ENCODE measurements around the gene EEPD1. TPM values are rescaled to one million over a fixed set of nuclear protein-coding genes. Genes with fewer than 3 reads are reported as not detected.

EEPD1 gene
- polyA plus RNA-seq, 2 donors, result 5.5 to 14.5 TPM

- H3K27ac ChIP-seq (ENCODE audit: low read depth in 2 of 2, low read length in 1 of 2), result peak overlapping the region; percentile 58 to 77
- 14 to 19% methylated on average over 18 of the region's 18 CpGs for WGBS, 2 donors
- H3K4me1 ChIP-seq (ENCODE audit: control insufficient read depth in 2 of 2, insufficient read depth in 2 of 2, low read length in 1 of 2), result peaks cover 5 to 6% of the 10 kb centered on the region in 2 donors
- H3K9me3 ChIP-seq (ENCODE audit: control insufficient read depth in 2 of 2, insufficient read depth in 1 of 2, low read depth in 1 of 2, low read length in 1 of 2), result no peaks in the 10 kb centered on the region
- H3K4me3 ChIP-seq (ENCODE audit: low read depth in 1 of 2, low read length in 2 of 2), result no peak overlapping the region
- H3K27me3 ChIP-seq (ENCODE audit: control insufficient read depth in 1 of 2, insufficient read depth in 2 of 2, low read length in 2 of 2), result no peaks in the 10 kb centered on the region
- peaks cover 0 to 2% of the 10 kb centered on the region in 2 donors for H3K36me3 ChIP-seq (ENCODE audit: control insufficient read depth in 2 of 2, insufficient read depth in 2 of 2, low read length in 1 of 2)
Measured at GRCh38 chr7:36280840-36281812, 128.1 kb downstream of the EEPD1 start.

GRCh38 chr7:36281945-36282717 is 129.1 kb downstream of the EEPD1 start:
- no peaks in the 10 kb centered on the region for H3K9me3 ChIP-seq (ENCODE audit: control insufficient read depth in 2 of 2, insufficient read depth in 1 of 2, low read depth in 1 of 2, low read length in 1 of 2)
- WGBS, 2 donors, result 86 to 89% methylated on average over 10 of the region's 10 CpGs
- no peaks in the 10 kb centered on the region for H3K27me3 ChIP-seq (ENCODE audit: control insufficient read depth in 1 of 2, insufficient read depth in 2 of 2, low read length in 2 of 2)
- H3K27ac ChIP-seq (ENCODE audit: low read depth in 2 of 2, low read length in 1 of 2), result no peak overlapping the region
- peaks cover 0 to 2% of the 10 kb centered on the region in 2 donors for H3K36me3 ChIP-seq (ENCODE audit: control insufficient read depth in 2 of 2, insufficient read depth in 2 of 2, low read length in 1 of 2)
- H3K4me1 ChIP-seq (ENCODE audit: control insufficient read depth in 2 of 2, insufficient read depth in 2 of 2, low read length in 1 of 2), result peaks cover 5 to 11% of the 10 kb centered on the region in 2 donors
- no peak overlapping the region for H3K4me3 ChIP-seq (ENCODE audit: low read depth in 1 of 2, low read length in 2 of 2)

GRCh38 chr7:36283181-36283580 is 130.1 kb downstream of the EEPD1 start:
- peaks cover 0 to 2% of the 10 kb centered on the region in 2 donors for H3K36me3 ChIP-seq (ENCODE audit: control insufficient read depth in 2 of 2, insufficient read depth in 2 of 2, low read length in 1 of 2)
- no peak overlapping the region for H3K4me3 ChIP-seq (ENCODE audit: low read depth in 1 of 2, low read length in 2 of 2)
- H3K9me3 ChIP-seq (ENCODE audit: control insufficient read depth in 2 of 2, insufficient read depth in 1 of 2, low read depth in 1 of 2, low read length in 1 of 2), result no peaks in the 10 kb centered on the region
- H3K4me1 ChIP-seq (ENCODE audit: control insufficient read depth in 2 of 2, insufficient read depth in 2 of 2, low read length in 1 of 2), result peaks cover 3 to 12% of the 10 kb centered on the region in 2 donors
- 78 to 89% methylated on average over 9 of the region's 9 CpGs for WGBS, 2 donors
- no peak overlapping the region for H3K27ac ChIP-seq (ENCODE audit: low read depth in 2 of 2, low read length in 1 of 2)
- no peaks in the 10 kb centered on the region for H3K27me3 ChIP-seq (ENCODE audit: control insufficient read depth in 1 of 2, insufficient read depth in 2 of 2, low read length in 2 of 2)

DNA sequence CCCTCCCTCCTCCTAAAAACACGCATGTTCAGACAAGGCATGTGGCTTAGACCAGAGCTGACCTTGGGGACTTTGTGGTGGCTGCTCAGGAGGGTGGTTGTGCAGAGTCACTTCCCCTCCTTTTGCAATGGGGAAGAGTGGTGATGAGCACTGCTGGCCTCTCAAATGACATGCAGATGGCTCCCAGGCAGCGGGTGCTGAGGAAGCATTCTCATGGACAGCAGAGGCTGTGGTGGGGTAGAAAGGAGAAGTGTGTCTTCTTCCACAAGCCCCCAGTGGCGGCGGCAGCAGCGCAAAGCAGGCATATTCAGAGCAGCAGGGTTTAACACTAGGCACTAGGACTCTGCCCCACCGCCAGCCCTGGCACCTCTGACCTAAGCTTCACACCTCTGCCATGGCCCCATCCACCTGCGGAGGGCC is 130.7 kb downstream of the EEPD1 start:
- H3K4me1 ChIP-seq (ENCODE audit: control insufficient read depth in 2 of 2, insufficient read depth in 2 of 2, low read length in 1 of 2), result peaks cover 3 to 12% of the 10 kb centered on the region in 2 donors
- no peak overlapping the region for H3K4me3 ChIP-seq (ENCODE audit: low read depth in 1 of 2, low read length in 2 of 2)
- peaks cover 0 to 2% of the 10 kb centered on the region in 2 donors for H3K36me3 ChIP-seq (ENCODE audit: control insufficient read depth in 2 of 2, insufficient read depth in 2 of 2, low read length in 1 of 2)
- no peaks in the 10 kb centered on the region for H3K27me3 ChIP-seq (ENCODE audit: control insufficient read depth in 1 of 2, insufficient read depth in 2 of 2, low read length in 2 of 2)
- WGBS, 2 donors, result 88 to 91% methylated on average over 7 of the region's 7 CpGs
- no peak overlapping the region for H3K27ac ChIP-seq (ENCODE audit: low read depth in 2 of 2, low read length in 1 of 2)
- no peaks in the 10 kb centered on the region for H3K9me3 ChIP-seq (ENCODE audit: control insufficient read depth in 2 of 2, insufficient read depth in 1 of 2, low read depth in 1 of 2, low read length in 1 of 2)

GRCh38 chr7:36284456-36285090 is 131.5 kb downstream of the EEPD1 start:
- 89 to 91% methylated on average over 19 of the region's 19 CpGs for WGBS, 2 donors
- H3K4me1 ChIP-seq (ENCODE audit: control insufficient read depth in 2 of 2, insufficient read depth in 2 of 2, low read length in 1 of 2), result peaks cover 3 to 12% of the 10 kb centered on the region in 2 donors
- no peak overlapping the region for H3K27ac ChIP-seq (ENCODE audit: low read depth in 2 of 2, low read length in 1 of 2)
- no peaks in the 10 kb centered on the region for H3K9me3 ChIP-seq (ENCODE audit: control insufficient read depth in 2 of 2, insufficient read depth in 1 of 2, low read depth in 1 of 2, low read length in 1 of 2)
- no peaks in the 10 kb centered on the region for H3K27me3 ChIP-seq (ENCODE audit: control insufficient read depth in 1 of 2, insufficient read depth in 2 of 2, low read length in 2 of 2)
- H3K4me3 ChIP-seq (ENCODE audit: low read depth in 1 of 2, low read length in 2 of 2), result no peak overlapping the region
- H3K36me3 ChIP-seq (ENCODE audit: control insufficient read depth in 2 of 2, insufficient read depth in 2 of 2, low read length in 1 of 2), result peaks cover 0 to 2% of the 10 kb centered on the region in 2 donors

DNA sequence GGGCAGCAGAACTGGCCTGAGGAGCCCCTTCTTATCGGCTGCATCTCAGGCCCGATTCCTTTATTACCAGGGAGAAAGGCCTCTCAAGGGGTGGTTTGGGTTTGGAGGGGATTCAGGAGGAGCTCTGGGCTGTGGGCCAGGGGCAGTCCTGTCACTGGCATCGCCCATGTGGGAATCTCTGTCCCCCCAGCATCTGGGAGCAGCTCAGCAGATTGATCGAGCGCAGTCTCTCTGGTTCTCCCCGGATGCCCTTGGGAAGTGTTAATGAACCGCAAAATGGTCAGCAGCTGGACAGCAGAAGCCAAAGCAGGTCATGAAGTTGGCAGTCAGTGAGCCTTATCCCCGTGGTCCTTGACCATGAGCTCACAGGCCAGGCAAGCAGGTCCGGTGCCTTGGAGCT is 132.2 kb downstream of the EEPD1 start:
- Histone ChIP-seq H3K4me3 (ENCODE audit: low read depth in 1 of 2, low read length in 2 of 2) (no peak overlapping the region), H3K27me3 (ENCODE audit: control insufficient read depth in 1 of 2, insufficient read depth in 2 of 2, low read length in 2 of 2) (no peaks in the 10 kb centered on the region), H3K9me3 (ENCODE audit: control insufficient read depth in 2 of 2, insufficient read depth in 1 of 2, low read depth in 1 of 2, low read length in 1 of 2) (no peaks in the 10 kb centered on the region), H3K4me1 (ENCODE audit: control insufficient read depth in 2 of 2, insufficient read depth in 2 of 2, low read length in 1 of 2) (peaks cover 3 to 10% of the 10 kb centered on the region in 2 donors), H3K36me3 (ENCODE audit: control insufficient read depth in 2 of 2, insufficient read depth in 2 of 2, low read length in 1 of 2) (peaks cover 0 to 2% of the 10 kb centered on the region in 2 donors), H3K27ac (ENCODE audit: low read depth in 2 of 2, low read length in 1 of 2) (no peak overlapping the region)
- WGBS, 2 donors, result 80 to 82% methylated on average over 9 of the region's 9 CpGs

- H3K27ac ChIP-seq (ENCODE audit: low read depth in 2 of 2, low read length in 1 of 2), result no peak overlapping the region
- no peak overlapping the region for H3K4me3 ChIP-seq (ENCODE audit: low read depth in 1 of 2, low read length in 2 of 2)
- peaks cover 0 to 7% of the 10 kb centered on the region in 2 donors for H3K4me1 ChIP-seq (ENCODE audit: control insufficient read depth in 2 of 2, insufficient read depth in 2 of 2, low read length in 1 of 2)
Measured at GRCh38 chr7:36286226-36286625, 133.2 kb downstream of the EEPD1 start.

DNA sequence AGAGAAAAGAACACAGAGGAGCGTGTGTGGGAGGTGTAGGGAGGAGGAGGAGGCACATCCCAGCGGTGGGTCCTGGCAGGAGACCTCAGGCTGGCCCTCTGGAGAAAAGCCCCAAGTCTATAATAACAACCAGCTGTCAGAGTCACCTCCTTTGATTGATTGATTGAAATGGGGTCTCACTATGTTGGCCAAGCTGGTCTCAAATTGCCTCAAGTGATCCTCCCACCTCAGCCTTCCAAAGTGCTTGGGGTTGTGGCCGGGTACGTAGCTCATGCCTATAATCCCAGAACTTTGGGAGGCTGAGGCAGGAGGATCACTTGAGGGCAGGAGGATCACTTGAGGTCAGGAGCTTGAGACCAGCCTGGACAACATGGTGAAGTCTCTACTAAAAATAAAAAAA is 133.6 kb downstream of the EEPD1 start:
- Histone ChIP-seq H3K27ac (ENCODE audit: low read depth in 2 of 2, low read length in 1 of 2) (no peak overlapping the region), H3K4me3 (ENCODE audit: low read depth in 1 of 2, low read length in 2 of 2) (no peak overlapping the region), H3K4me1 (ENCODE audit: control insufficient read depth in 2 of 2, insufficient read depth in 2 of 2, low read length in 1 of 2) (peaks cover 0 to 7% of the 10 kb centered on the region in 2 donors), H3K36me3 (ENCODE audit: control insufficient read depth in 2 of 2, insufficient read depth in 2 of 2, low read length in 1 of 2) (peaks cover 0 to 2% of the 10 kb centered on the region in 2 donors), H3K27me3 (ENCODE audit: control insufficient read depth in 1 of 2, insufficient read depth in 2 of 2, low read length in 2 of 2) (no peaks in the 10 kb centered on the region), H3K9me3 (ENCODE audit: control insufficient read depth in 2 of 2, insufficient read depth in 1 of 2, low read depth in 1 of 2, low read length in 1 of 2) (no peaks in the 10 kb centered on the region)
- WGBS, 2 donors, result 86 to 89% methylated on average over 4 of the region's 4 CpGs

More at GRCh38 chr7:36286226-36286625, 133.2 kb downstream of the EEPD1 start:
- Histone ChIP-seq H3K27me3 (ENCODE audit: control insufficient read depth in 1 of 2, insufficient read depth in 2 of 2, low read length in 2 of 2) (no peaks in the 10 kb centered on the region), H3K36me3 (ENCODE audit: control insufficient read depth in 2 of 2, insufficient read depth in 2 of 2, low read length in 1 of 2) (peaks cover 0 to 2% of the 10 kb centered on the region in 2 donors), H3K9me3 (ENCODE audit: control insufficient read depth in 2 of 2, insufficient read depth in 1 of 2, low read depth in 1 of 2, low read length in 1 of 2) (no peaks in the 10 kb centered on the region)
- WGBS, 2 donors, result 67 to 70% methylated on average over 2 of the region's 2 CpGs
